Stimulated activated CD8-positive, alpha-beta memory T cell treated with anti-CD3 and anti-CD28 coated beads, Interleukin-12 subunit alpha, Interleukin-12 subunit beta, amount 100 ng/mL, for 4 hours (primary cell): Measurements from ENCODE around the gene ACTMAP.
"Not testable (repeated sequence)": the region's sequence is repeated elsewhere in the genome, so short reads cannot be mapped to it uniquely, and the experiment has no call there.

Experiments used
- DNase-seq: peaks from one replicate; pipeline ENCODE4 v3.0.0-alpha.2; 2020; ENCODE audit warnings: low read depth

ACTMAP gene

DNA sequence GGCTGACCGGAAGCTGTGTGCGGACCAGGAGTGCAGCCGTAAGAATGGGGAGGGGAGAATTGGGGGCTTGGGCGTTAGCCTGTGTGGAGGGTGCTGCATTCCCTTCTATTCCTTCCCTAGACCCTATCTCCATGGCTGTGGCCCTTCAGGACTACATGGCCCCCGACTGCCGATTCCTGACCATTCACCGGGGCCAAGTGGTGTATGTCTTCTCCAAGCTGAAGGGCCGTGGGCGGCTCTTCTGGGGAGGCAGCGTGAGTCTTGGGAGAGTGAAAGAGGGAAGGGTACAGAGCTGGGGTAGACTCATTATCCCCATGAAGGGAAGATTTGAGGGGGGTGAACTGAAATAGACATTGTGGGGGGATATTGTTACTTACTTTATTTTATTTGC, 25.4 kb upstream of the ACTMAP start:
- DNase-seq: no peak

DNA sequence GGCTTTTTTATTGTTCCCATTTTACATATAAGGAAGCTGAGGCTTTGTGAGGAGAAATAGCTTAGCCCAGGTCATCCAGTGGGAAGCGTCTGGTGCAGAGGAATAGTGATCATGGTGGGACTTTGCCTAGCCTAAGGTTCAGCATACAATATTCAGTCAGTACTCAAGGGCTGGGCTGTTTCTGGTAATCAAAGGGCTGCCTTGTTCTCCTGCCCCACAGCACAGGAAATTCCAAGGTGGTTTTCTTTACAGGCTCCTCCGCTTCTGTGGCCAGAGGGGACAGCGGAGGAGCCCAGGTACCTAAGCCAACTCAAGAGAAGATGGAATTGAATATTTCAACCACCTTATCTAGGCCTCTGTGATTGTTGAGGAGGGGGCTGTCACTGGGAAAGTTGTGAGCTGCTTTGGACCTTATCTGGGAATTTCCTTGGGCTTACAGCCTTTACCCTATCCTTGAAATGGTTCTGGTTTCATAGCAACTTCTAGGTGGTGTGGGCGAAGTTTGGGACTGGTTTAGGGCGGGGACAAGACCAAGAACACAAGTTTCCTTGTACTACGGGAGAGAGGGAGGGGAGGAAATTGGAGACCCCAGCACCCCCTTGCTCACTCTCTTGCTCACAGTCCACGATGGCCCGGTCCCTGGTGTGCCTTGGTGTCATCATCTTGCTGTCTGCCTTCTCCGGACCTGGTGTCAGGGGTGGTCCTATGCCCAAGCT, 24.8 kb upstream of the ACTMAP start, which contains the start of gene MIA:
Gene MIA (plus strand): TSS at position 606 of the 716 bp plus-strand sequence. CDS start 22 bp downstream, at position 628.
- DNase-seq: no peak

DNA sequence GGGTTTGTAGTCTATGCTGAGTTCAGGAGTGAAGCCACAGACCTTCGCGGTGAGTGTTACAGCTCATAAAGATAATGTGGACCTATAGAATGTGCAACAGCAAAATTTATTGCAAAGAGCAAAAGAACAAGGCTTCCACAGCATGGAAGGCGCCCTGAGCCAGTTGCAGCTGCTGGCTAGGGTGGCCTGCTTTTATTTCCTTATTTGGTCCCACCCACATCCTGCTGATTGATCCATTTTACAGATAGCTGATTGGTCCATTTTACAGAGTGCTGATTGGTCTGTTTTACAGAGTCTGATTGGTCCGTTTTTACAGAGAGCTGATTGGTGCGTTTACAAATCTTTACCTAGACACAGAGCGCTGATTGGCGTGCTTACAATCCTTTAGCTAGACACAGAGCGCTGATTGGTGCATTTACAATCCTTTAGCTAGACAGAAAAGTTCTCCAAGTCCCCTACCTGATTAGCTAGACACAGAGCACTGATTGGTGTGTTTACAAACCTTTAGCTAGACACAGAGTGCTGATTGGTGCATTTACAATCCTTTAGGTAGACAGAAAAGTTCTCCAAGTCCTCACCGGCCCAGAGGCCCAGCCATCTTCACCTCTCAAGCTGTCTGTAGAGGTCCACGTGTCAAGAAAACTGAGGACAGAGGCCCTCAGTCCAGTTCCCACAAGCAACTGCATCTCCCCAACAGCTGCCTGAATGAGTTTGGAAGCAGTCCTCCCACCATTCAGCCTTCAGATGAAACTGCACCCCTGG, 21.0 kb upstream of the ACTMAP start:
- DNase-seq: not testable (repeated sequence)

DNA sequence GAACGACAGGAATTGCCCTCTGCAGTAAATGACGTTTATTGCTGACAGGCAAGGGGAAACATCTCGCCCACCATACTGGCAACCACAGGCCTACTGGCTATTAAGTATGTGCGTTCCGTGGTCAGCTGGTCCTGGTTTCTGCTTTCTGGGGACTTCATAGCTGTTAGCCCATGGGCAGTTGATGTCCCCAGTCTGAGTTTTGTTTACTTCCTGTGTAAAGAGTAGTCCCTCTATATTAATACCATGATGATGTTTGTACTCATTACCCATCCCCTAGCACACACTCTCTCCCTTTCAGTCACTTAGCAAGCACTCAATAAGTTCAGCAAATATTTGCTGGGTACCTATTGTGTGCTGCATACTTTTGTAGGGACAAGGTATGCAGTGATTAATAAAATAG, 18.6 kb upstream of the ACTMAP start:
- DNase-seq: no peak

DNA sequence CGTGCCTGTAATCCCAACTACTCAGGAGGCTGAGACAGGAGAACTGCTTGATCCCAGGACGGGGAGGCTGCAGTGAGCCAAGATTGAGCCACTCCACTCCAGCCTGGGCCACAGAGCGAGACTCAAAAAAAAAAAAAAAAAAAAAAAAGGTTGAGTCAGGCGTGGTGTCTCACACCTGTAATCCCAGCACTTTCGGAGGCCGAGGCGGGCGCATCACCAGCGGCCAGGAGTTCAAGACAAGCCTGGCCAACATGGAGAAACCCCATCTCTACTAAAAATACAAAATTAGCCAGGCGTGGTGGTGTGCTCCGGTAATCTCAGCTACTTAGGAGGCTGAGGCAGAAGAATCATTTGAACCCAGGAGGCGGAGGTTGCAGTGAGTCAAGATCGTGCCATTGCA, 16.1 kb upstream of the ACTMAP start:
- DNase-seq: not testable (repeated sequence)

DNA sequence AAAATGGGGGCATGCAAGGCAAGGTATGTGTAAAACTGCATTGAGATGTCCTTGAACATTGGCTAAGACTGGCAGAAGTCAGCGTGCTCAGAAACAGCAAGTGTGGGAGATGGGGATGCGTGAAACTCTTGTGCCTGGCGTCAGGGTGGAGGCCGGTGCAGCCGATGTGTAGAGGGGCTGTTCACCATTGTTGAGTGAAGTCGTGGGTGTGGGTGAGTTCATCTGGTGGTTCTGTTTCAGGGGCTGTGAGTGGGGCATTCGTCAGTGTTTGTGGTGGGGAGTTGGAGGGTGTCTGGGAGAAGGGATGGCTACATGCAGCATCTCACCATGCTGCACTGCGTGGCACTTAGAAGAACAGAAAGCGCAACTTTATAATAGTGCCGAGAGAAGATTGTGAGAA, 13.7 kb upstream of the ACTMAP start:
- DNase-seq: no peak

DNA sequence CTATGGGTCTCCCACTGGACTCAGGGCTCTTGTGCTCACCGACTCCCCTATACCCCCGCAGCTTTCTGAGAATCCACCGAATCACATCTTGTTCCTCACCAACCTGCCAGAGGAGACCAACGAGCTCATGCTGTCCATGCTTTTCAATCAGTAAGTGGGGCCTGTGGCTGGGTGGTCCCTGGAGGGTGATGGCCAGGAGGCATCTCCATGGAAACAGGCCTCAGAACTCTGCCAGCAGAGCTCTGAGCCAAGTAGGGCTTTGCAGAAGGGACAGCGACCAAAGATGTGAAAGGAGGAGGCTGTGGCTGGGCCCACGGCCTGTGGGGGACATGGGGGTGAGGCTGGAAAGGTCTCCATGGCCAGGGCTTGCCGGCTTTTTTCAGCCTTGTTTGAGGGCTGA, 13.2 kb upstream of the ACTMAP start:
- DNase-seq: no peak

DNA sequence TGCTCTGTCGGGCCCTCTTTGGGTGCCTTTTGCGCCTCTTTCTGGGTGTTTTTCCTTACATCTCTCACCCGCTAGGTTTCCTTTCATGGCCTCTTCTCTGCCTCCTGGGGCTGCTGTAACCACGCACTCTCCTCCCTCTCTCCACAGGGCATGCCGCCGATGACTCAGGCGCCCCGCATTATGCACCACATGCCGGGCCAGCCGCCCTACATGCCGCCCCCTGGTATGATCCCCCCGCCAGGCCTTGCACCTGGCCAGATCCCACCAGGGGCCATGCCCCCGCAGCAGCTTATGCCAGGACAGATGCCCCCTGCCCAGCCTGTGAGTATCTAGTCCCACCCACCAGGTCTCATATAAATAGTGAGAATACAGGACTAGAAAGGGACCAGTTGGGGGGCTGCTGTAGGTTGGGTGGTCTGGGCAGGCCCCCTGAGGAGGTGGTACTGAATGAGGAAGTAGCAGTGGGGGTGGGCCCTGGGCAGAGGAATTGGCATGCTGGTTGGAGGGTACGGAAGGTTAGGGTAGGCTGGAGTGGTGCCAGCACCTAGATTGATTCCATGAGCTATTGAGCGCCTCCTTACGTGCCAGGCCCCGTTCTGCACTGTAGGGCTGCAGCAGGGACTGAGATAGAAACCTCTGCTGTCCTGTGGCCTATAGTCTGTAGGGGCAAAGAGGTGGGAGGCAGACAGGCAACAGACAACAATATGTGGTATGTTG, 12.6 kb upstream of the ACTMAP start:
- no peak for DNase-seq

DNA sequence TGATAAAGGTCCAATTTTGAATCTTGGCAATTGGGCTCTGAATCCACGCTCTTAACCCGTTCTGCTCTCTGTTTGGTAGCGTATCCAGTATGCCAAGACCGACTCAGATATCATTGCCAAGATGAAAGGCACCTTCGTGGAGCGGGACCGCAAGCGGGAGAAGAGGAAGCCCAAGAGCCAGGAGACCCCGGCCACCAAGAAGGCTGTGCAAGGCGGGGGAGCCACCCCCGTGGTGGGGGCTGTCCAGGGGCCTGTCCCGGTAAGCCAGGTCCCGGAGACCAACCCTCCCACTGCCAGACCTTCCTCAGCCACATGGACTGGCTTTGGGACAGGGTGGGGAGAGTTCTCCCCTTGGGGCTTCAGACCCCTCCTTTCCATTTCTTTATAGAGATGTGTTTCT, 9.1 kb upstream of the ACTMAP start:
- DNase-seq: no peak

DNA sequence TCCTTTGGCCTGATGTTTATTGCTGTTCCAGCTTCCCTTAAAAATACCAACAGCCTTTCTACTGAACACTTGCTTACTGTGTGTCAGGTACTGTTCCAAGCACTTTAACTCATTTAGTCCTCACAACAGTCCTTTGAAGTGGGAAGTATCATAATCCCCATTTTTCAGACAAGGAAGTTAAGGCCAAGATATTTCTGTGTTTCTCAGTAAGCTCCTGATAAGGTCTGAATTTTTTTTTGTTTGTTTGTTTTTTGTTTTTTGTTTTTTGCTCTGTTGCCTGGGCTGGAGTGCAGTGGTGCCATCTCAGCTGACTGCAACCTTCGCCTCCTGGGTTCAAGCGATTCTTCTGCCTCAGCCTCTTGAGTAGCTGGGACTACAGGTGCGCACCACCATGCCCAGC, 8.2 kb upstream of the ACTMAP start:
- no peak for DNase-seq

DNA sequence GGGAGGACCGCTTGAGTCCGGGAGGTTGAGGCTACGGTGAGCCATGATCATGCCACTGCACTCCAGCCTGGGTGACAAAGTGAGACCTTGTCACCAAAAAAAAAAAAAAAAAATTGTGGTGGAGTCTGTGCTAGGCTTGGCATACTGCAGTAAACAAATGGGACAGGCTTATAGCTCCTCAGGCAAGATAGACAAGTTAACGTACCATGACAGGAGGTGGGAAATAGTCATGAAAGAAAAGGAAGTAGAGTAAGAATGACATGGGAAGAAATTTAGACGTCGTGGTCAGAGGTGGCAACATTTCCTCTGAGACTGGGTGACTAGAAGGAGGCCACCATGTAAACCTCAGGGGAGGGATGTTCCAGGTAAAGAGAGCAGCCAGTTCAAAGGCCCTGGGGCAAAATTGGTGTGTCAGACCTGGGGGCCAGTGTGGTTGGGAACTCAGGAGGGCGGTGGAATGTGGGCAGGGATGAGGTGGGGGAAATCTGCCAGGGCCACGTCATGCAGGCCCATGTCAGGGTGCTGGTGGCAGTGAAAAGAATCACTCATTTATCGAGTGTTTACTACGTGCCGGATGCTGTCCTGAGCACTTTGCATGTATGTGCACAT, 6.3 kb upstream of the ACTMAP start:
- no peak for DNase-seq

DNA sequence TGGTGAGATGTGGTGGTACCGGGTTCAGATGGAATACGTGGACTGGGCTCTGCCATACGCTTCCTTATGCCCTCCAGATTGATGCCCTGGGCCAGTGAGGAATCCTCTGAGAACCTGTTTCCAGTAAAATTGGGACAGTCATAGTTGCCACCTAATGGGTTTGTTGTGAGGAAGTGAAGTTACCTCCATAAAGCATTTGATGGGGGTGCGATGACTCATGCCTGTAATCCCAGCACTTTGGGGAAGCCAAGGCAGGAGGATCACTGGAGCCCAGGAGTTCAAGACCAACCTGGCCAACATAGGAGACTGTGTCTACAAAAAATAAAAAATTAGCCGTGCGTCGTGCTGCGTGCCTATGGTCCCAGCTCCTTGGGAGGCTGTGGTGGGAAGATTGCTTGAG, 5.5 kb upstream of the ACTMAP start:
- DNase-seq: no peak

DNA sequence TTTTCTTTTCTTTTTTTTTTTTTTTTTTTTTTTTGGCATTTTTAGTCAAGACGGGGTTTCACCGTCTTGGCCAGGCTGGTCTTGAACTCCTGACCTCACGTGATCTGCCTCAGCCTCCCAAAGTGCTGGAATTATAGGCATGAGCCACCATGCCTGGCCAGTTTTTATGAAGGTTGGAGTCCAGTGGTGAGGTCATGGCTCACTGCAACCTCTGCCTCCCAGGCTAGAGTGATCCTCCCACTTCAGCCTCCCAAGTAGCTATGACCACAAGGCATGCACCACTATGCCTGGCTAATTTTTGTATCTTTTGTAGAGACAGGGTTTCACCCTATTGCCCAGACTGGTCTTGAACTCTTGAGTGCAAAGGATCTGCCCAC, 5.0 kb upstream of the ACTMAP start:
- DNase-seq: no peak

DNA sequence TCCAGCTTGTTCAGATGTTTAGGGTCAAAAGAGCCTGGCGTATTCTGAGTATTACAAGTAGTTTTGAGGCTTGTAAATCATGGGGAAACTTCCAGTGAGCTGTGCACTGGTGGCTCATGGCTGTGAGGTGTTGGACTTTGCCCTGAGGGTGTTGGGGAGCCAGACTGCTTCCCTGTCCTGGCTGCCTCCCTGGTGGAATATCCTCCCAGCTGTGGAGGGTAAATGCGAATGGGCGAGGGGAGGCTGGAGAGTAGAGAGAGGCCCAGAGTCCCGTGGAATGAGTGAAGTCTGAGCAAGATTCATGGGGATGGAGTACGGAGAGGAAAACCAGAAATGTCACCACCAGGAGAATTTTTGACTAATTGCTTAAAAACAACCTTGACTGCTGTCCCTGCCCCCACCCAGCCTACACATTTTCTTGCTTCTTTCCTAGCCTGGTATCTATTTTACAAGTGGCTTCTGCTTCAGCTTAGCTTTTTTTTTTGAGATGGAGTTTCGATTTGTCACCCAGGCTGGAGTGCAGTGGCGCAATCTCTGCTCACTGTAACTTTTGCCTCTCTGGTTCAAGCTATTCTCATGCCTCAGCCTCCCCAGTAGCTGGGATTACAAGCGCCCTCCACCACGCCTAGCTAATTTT, 4.5 kb upstream of the ACTMAP start:
- no peak for DNase-seq

DNA sequence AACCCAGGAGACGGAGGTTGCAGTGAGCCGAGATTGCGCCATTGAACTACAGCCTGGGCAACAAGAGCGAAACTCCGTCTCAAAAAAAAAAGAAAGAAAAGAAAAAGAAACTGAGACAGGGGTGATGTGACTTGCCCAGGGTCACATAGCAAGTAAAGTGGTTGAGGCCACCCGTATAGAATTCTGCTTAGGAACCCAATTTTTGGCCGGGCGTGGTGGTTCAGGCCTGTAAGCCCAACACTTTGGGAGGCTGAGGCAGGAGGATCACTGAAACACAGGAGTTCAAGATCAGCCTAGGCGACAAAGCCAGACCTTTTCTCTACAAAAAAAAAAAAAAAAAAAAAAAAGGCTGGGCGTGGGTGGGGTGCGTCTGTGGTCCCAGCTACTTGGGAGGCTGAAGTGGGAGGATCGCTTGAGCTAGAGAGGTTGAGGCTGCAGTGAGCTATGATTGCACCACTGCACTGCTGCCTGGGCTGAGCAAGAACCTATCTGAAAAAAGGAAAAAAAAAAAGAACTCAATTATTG, 2.0 kb upstream of the ACTMAP start:
- no peak for DNase-seq

DNA sequence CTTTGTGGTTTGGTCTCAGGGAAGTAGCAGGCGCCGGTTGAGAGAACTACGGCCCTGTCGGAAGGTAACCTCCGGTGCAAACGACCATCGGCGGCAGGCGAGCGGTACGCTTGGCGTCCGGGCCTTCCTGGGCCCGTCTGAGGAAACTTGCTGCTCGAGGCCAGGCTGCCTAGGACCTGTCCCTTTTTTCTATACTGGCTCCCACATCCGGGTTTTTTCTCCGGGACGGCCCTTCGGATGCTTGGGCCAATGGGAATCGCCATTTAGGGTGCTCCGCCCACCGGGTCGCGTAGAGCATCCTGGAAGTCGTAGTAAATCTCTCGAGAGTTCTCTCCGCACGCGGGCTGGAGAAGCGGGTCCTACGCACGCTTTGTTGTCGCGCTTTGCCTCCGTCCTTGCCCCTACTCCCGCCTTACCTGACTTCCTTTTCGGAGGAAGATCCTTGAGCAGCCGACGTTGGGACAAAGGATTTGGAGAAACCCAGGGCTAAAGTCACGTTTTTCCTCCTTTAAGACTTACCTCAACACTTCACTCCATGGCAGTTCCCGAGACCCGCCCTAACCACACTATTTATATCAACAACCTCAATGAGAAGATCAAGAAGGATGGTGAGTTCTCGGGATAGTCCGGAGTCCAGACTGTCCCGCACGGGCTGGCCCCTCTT, 729 bp upstream of the ACTMAP start, which contains the start of gene SNRPA:
Gene SNRPA (plus strand): TSS at position 330 of the 664 bp plus-strand sequence. CDS start 206 bp downstream, at position 536.
- peak; percentile 93 for DNase-seq

DNA sequence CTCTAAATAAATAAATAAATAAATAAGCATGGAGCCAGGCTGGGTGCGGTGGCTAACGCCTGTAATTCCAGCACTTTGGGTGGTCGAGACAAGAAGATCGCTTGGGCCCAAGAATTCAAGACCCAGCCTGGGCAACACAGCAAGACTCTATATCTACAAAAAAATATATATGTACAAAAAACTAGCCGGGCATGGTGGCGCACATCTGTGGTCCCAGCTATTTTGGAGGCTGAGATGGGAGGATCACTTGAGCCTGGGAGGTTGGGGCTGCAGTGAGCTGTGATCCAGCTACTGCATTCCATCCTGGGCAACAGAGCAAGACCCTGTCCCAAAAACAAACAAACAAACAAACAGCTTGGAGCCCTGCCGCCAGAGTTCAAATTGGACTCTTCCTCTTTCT, 2.7 kb downstream of the ACTMAP start:
- DNase-seq: no peak

DNA sequence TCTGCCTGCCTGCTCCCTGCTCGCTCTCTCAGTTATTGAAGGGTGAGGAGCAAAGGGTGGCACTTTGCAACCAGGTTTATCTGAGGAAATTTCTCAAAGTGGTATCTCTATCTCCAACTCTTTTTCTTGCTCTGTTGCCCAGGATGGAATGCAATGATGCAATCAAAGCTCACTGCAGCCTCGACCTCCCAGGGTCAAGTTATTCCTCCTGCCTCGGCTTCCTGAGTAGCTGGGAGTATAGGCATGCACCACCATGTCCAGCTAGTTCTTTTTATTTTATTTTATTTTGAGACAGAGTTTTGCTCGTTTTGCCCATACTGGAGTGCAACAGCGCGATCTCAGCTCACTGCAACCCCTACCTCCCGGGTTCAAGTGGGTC, 4.9 kb downstream of the ACTMAP start:
- no peak for DNase-seq

DNA sequence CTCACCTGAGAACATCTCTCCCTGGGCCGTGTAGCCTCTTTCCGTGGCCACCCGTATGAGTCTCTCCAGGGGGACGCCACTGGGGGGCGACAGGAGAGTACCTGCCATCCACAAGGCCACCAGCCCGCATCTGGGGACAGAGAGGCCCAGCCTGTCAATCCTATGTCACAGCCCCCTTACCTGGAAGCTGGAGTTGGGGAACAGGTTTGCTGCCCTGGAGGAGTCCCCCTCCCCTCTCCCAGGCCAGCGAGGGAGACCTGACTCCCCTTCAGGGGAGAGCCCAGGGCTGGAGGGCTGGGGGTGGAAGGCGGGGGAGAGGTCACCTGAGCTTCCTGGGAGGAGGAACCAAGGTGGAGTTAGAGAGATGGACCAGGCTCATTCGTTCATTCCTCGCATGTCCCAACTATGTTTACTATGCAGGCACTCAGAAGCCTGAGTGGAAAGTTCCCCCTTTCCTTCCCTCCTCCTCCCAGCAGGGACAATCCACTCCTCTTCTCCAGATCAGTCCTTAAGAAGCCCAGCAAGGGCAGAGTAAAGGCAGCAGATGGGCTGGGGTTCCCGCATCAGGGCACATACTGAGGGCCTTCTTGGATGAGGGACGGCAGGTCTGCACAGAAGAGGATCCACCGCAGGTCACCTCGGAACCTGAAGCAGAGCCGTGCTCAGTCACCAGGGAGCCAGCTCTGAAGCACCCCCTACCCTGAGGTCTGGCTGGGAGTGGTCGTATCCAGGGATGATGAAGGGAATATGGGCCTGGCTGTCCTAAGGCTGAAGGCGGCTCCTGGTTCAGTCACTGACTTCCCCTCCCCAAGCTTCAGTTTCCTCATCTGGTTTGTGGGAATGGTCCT, 5.5 kb downstream of the ACTMAP start:
- no peak for DNase-seq

DNA sequence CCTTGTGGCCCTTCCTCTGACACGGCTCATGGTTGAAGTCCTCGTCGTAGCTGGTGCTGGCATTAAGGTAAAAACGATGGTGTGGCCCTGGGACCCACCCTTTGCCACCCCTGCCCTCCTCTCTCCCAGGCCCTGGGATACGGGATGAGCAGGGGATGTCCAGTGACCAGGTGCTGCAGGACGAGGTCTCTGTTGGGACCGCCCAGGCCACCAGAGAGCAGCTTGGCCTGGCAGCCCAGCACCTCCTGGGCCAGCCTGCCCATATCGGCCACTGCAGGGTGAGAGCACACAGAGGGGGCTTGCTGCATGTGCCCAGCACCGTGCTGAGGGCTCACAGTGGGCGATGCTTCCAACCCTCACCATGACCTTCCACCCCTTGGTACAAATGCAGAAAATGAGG, 6.4 kb downstream of the ACTMAP start:
- no peak for DNase-seq
